C4-2B (cell line): ENCODE results near the gene FAM185A.
"Not testable (repeated sequence)": the region's sequence is repeated elsewhere in the genome, so short reads cannot be mapped to it uniquely, and the experiment has no call there.

Experiments used
- CTCF ChIP-seq: fragments of 450-650 bp; conservative IDR thresholded peaks from 2 replicates; pipeline ENCODE4 v1.5.1; 2017; ENCODE audit warnings: mild to moderate bottlenecking
- ZFX ChIP-seq: fragments of 450-650 bp; IDR thresholded peaks from 2 replicates; pipeline ENCODE4 v1.6.1; 2017

GRCh38 chr7:102713011-102713690, 35.6 kb upstream of the FAM185A start:
- TF ChIP-seq CTCF, ZFX: not testable (repeated sequence)
